Endometrial microvascular endothelial cells (primary cell): ENCODE data around the gene KDM4B. TPM values are rescaled to one million over a fixed set of nuclear protein-coding genes. Genes with fewer than 3 reads are reported as not detected.

Source experiments
- in situ Hi-C: cut with HindIII; loops from 2 replicates; pipeline ENCODE4 v1.10.0; 2017; ENCODE audit warnings: low sequenced_read_pairs, low pct_unique_long_range_greater_than_20kb; ENCODE audit errors: inconsistent ontology term
- total RNA-seq: library from RNA; depleted of rRNA; stranded (reverse); fragments of >200 nt; gene quantifications from one replicate; pipeline ENCODE4 v1.2.3, GENCODE V29; 2015; ENCODE audit errors: inconsistent ontology term

The KDM4B gene
- total RNA-seq, 1 donor from 2014 or later = 12.5 TPM

GRCh38 chr19:5055457-5055776 lies 86.5 kb downstream of the KDM4B start:
- in situ Hi-C loops = no loop called here

- in situ Hi-C loops = no loop called here
Observed at GRCh38 chr19:5057860-5058259, 88.9 kb downstream of the KDM4B start.

- in situ Hi-C loops = no loop called here
Observed at GRCh38 chr19:5058521-5059212, 89.8 kb downstream of the KDM4B start.

- in situ Hi-C loops = no loop called here
Observed at GRCh38 chr19:5059213-5059574, 90.3 kb downstream of the KDM4B start.

GRCh38 chr19:5059793-5060192 lies 90.9 kb downstream of the KDM4B start:
- in situ Hi-C loops = no loop called here

GRCh38 chr19:5062195-5062594 lies 93.3 kb downstream of the KDM4B start:
- in situ Hi-C loops = no loop called here

GRCh38 chr19:5062799-5063198 lies 93.9 kb downstream of the KDM4B start:
- in situ Hi-C loops = no loop called here

- in situ Hi-C loops = no loop called here
Observed at GRCh38 chr19:5063873-5064645, 95.1 kb downstream of the KDM4B start.

- in situ Hi-C loops = no loop called here
Observed at GRCh38 chr19:5064896-5065295, 96.0 kb downstream of the KDM4B start.

GRCh38 chr19:5065663-5066093 lies 96.8 kb downstream of the KDM4B start:
- in situ Hi-C loops = no loop called here

GRCh38 chr19:5066768-5067167 lies 97.9 kb downstream of the KDM4B start:
- in situ Hi-C loops = no loop called here

GRCh38 chr19:5067678-5068077 lies 98.8 kb downstream of the KDM4B start:
- in situ Hi-C loops = no loop called here

- in situ Hi-C loops = no loop called here
Observed at GRCh38 chr19:5068233-5069072, 99.5 kb downstream of the KDM4B start.

- in situ Hi-C loops = no loop called here
Observed at GRCh38 chr19:5070331-5070730, 101.4 kb downstream of the KDM4B start.

- in situ Hi-C loops = no loop called here
Observed at GRCh38 chr19:5070930-5071329, 102.0 kb downstream of the KDM4B start.

- in situ Hi-C loops = no loop called here
Observed at GRCh38 chr19:5071579-5071978, 102.7 kb downstream of the KDM4B start.

- in situ Hi-C loops = no loop called here
Observed at GRCh38 chr19:5072115-5072514, 103.2 kb downstream of the KDM4B start.

- in situ Hi-C loops = no loop called here
Observed at GRCh38 chr19:5073153-5073844, 104.4 kb downstream of the KDM4B start.

- in situ Hi-C loops = no loop called here
Observed at GRCh38 chr19:5074407-5074806, 105.5 kb downstream of the KDM4B start.
